Measurements from ENCODE around the gene DNLZ.
"Not testable (repeated sequence)": the region's sequence is repeated elsewhere in the genome, so short reads cannot be mapped to it uniquely, and the experiment has no call there.

The DNLZ gene

DNA sequence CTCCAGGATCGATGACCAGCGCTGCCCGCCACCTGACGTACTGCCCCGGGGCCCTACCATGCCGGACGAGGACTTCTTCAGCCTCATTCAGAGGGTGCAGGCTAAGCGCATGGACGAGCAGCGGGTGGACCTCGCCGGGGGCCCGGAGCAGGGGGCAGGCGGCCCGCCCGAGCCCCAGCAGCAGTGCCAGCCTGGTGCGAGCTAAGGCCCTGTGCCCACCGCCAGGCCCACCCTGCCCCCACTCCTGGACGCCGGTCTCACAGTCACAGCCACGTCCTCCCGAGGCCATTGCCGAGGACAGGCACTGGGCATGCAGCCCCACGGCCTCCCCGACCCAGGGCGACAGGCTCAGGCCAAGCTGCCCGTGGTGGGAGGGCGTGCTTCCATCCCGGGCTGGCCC lies 5.5 kb downstream of the DNLZ start:
- no peak for DNase-seq

DNA sequence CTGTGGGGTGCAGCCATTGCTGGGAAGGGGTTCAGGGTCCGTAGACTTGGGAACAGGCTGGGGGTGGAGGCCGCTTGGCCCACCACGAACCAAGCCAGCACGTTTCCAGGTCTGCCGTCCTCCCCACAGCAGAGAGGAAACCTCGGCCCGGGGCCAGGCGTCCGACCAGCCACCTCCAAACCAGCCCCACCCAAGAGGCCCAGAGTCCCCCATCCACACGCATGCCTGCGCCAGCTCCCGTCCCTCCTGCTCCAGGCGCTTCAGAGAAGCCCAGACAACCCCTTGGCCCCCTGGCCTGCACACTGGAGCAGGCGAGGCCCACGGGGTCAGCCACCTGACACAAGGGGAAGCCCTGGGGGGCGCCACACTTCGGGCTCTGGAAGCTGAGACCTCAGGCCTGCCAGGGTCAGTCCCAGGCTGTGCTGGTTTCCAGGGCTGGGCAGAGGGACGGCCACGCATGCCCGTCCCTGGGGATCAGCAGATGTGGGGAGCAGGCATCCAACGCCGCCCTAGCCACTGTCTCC lies 6.3 kb downstream of the DNLZ start:
- DNase-seq: no peak

DNA sequence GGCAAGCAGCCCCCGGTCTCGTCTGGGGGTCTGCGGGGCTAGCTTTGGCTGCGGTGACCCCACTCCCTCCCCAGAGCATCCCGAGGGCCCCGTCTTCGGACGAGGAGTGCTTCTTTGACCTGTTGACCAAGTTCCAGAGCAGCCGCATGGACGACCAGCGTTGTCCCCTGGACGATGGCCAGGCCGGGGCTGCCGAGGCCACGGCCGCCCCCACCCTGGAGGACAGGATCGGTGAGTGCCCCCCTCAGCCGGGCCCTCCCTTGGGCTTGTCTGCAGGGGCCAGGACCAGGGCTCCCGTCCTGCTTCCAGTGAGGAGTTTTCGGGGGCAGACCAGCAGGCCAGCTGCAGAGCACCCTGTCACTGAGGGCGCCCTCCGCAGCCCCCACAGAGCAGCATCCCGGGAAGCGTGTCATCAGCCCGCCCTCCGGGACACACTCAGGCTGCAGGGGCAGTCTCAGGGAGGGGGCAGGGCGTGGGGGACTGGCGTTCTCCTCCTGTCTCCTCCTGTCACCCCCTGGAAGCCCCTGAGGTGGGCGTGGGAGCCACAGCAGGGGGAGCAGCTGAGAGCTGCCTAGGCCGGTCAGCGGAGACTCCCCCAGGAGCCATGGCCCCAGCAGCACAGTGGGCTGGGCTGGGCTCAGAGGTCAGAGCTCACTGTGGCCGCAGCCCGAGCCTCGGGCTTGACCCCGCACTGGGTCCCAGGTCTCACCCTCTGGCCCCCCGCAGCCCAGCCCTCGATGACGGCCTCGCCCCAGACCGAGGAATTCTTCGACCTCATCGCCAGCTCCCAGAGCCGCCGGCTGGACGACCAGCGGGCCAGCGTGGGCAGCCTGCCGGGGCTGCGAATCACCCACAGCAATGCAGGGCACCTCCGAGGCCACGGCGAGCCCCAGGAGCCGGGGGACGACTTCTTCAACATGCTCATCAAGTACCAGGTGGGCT lies 7.7 kb downstream of the DNLZ start:
- DNase-seq: no peak

DNA sequence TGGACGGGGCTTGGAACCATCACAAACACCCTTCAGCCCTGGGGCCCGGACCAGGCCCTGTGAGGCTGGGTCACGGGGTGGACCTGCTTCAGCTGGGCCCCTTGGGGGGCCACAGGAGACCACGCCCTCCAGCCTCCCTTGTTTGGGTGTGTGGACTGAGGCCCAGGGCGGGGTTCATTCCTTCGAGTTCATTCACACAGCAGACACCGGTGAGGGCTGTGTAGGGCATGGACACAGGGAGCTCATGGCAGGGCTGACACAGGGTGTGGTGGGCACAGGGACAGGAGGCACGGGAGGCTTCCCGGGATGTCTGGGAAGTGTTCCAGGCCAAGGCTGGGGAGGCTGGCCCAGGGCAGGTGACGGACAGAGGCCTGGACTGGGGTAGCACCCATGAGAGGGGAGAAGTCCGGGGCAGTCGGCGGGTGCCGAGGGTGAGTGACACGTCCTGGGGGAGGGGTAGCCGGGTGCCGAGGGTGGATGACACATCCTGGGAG lies 8.9 kb downstream of the DNLZ start:
- DNase-seq: no peak

DNA sequence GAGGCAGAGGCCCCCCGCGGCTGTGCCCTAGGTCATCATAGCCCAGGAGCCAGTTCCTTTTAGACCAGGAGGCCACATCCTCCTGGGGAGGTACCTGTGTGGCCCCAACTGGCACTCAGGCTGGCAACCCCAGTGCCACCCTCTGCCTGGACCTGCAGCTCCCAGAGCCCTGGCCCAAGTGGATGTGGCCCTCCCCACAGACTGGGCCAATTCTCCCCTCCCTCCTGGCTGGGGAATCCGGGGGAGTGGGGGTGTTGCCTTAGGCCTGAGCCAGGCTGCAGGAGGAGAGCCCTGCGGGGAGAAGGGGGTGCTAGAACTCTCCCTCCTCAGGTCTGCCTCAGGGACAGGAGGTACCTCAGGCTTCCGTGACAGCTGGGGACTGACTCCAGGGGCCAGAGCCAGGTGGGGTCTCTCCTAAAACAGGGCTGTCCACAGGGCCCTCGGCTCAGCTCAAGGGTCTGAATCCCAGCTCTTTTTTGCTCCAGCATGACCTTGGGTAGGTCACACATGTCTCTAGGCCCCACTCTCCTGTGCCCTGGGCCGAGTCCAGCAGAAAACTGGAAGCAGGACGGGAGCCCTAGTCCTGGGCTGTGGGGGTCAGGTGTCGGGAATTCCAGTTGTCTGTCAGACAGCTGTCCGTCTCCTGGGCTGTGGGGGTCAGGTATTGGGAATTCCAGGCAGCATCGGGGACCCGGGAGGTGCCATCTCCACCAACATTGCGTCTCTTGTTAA lies 9.6 kb downstream of the DNLZ start:
- DNase-seq: no peak

DNA sequence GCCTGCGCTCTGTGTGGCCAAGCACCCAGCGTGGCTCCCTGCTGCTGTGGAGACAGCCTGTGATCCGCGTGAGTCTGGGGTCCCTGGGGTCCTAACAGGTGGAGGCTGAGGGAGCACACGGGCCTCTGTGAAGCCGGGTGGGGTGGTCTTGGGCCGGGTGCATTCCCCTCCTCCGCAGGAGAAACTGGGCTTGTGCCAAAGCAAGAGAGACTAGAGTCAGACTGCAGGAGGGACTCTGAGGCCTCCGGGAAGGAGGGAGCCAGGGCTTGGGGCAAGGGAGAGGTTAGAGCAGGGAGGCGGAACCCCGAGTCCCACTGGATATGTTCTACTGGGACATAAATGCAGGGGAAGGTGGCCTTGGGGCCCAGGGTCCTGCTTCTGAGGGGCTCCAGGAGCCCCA lies 10.5 kb downstream of the DNLZ start:
- no peak for DNase-seq

DNA sequence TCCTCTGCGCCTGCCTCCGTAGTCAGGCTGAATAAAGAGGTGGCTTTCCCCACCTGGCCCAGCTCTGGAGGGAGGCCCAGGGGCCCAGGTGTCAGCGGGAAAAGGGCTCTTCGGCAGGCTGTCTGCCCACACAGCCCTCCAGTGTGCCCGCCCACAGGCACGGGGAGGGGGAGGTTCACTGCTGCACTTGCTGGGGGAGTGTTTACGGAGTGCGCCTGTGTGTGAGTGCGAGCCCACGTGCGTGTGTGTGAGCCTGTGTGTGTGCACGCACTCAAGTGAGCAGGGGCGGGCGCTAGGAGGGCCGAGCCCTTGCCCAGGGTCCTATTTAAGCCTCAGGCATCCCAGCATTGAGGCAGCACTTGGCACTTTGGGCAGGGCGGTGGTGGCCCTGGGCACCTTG lies 10.9 kb downstream of the DNLZ start:
- peak; percentile 24 for DNase-seq

DNA sequence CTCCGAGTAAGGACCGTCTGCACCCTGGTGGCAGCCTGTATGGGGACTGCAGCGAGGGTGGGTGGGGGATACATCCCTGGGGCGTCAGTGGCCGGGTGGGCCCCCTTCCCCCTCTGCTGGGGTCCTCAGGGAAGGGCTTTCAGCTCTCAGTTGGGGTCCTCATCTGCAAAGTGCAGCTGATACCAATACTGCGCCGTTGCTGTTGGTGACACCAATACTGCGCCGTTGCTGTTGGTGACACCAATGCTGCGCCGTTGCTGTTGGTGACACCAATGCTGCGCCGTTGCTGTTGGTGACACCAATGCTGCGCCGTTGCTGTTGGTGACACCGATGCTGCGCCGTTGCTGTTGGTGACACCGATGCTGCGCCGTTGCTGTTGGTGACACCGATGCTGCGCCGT lies 11.7 kb downstream of the DNLZ start:
- DNase-seq: not testable (repeated sequence)

DNA sequence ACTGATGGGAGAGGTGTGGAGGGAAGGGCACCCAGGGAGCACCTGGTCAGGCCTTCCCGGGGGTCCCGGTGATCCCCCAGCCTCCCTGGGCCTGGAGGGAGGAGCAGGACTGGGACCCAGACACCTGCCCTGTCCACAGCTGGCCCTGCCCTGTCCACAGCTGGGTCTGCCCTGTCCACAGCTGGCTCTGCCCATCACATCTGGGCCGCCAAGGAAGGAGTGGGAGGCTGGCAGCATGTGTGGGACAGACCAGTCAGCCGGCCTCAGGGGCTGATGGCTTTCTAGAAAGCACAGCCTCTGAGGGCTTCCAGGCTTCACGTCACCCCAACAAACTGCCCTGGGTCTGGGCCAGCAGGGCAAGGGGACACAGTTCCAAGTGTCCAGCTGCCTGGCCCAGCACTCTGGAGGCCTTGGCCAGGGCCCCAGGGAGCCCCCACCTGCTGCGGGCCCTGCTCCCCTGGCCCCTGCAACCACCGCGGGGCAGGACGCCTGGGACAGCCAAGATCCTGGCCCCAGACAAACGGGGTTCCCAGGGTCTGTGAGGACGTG lies 12.2 kb downstream of the DNLZ start:
- no peak for DNase-seq

DNA sequence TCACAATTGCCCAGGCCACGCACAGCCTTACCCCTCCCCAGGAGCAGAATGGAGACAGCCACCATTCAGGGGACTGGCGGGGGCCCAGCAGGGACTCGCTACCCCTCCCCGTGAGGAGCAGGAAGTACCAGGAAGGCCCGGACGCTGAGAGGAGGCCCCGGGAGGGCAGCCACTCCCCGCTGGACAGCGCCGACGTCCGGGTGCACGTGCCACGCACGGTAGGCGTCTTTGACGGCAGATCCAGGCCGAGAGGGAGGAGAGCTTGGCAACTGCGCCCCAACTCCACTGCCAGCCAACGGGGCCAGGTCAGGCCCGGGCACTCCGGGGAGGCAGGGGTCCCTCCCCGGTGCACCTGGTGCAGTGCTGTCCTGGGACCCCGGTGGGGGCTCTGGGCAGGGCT lies 14.0 kb downstream of the DNLZ start:
- no peak for DNase-seq

DNA sequence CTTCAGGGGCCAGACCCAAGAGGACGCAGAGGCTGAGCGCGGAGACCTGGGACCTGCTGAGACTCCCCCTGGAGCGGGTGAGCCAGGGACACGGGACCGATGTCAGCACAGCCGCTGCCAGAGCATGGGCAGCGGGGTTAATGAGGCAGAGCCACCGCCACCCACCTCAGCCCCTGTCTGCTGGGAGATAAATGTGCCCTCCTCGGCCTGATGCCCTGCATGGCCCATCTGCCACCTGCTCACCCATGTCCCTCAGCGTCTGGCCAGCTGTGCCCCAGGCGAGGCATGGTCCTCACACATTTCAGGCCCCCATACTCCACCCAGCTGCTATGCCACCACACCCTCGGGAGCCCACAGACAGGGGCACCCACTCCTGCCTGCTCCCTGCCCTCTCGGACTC lies 14.9 kb downstream of the DNLZ start:
- no peak for DNase-seq

DNA sequence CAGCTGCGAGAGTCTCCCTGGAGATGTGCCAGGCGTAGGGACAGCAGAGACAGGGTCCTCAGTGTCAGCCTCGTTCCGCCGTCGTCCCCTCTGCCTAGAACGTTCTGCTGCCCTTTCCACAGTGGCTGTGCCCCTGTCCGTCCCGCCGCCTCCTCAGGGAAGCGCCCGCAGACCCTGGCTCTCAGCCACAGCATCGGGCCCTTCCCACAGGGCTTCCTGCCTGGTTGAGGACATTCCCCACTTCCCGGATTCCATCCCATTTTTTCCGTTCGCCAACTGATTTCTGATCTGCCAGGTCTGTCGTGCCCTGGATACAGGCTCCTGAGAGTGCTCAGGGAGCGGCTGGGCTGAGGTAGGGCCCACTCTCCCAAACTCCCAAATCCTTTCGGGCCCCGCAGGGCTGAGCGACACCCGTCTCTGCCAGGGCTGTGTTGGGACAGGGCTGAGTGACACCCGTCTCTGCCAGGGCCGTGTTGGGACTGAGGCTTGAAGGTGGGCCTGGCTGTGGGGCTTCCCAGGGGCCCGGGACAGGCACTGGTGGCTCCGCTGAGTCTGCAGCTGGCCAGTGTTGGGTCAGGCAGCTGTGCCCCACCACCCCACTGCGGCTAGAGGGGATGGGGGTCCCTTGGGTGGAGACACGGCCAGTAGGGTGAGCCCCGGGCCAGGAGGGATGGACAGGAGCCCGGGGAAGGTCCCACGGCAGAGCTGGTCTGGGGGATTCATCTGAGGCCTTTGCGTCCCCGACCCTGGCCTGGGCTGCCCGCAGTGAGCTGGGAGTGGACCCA lies 15.9 kb downstream of the DNLZ start:
- no peak for DNase-seq

DNA sequence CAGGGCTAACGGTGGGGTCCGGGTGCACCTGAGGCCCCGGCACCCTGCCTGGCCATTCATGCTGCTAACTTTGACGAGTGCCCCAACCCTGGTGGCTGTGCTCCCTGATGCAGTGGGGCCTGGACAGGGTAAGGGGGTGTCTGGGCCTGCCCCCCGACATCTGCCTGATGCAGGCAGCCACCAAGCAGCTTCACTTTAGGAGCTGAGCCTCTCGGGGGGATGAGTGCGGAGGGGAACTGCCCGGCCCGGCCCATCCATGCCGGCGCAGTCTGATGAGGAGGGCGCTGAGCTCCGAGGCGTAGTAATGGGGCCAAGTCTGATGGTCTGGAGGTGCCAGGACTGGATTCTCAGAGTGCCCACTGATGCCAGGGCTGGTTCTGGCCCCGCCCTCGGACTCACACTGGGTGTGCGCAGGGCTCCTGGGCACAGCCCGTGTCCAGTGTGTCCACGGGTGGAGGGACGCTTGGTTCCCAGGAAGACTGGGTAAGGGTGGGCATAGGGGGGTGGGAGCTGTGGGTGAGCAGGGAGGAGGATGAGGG lies 16.5 kb downstream of the DNLZ start:
- DNase-seq: no peak

DNA sequence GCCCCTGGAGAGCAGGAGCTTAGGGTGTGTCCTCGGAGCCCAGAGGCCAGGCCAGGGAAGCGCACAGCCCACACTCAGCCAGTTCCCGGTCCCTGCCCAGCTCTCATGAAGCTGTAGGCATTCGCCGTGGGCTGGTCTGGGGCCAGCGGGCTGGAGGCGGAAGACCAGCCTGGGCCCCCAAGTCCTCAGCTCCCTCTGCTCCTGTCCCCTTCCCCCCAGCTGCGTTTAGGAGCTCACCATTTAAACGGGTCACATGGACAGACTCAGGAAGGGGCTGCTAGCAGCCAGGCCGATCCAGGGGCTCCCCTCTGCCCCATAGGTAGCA lies 17.4 kb downstream of the DNLZ start:
- no peak for DNase-seq

DNA sequence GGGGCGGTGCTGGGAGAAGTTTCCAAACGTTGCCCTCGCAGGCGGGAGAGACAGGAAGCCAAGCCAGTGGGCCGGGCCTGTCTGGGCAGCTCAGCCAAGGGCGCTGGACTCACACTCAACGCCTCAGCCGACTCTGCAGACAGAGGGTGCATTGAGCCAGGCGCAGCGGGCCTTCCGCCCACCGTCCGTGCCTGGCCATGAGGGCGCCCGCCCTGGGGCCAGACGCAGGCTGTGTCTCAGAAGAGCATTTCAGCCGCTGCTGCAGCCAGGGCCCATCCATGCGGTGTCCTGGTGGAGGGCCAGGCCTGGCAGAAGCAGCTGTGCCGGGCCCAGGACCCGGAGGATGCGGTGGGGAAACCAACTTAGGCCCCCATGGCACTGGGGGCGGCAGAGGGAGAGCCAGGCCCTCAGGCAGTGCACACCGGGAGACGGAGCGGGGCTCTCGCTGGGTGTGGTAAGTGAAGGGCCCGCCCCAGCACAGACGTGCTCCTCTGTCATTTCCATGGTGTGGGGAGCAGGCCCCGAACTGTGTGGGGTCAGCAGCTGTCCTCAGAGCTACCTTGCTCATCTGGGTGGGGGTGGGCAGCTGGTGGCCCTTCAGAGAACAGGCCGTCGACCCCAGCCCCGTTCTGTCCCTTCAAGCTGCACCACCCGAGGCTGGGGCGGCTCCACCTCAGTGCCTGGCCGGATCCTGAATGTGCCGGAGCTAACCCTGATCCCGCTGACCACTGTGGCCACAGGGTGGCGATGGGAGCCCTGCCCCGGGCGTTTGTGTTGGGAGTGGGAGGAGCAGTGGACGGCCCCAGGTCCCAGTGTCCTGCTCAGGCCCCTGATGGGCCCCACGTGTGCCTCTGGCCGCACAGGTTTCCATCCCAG lies 18.0 kb downstream of the DNLZ start:
- no peak for DNase-seq

DNA sequence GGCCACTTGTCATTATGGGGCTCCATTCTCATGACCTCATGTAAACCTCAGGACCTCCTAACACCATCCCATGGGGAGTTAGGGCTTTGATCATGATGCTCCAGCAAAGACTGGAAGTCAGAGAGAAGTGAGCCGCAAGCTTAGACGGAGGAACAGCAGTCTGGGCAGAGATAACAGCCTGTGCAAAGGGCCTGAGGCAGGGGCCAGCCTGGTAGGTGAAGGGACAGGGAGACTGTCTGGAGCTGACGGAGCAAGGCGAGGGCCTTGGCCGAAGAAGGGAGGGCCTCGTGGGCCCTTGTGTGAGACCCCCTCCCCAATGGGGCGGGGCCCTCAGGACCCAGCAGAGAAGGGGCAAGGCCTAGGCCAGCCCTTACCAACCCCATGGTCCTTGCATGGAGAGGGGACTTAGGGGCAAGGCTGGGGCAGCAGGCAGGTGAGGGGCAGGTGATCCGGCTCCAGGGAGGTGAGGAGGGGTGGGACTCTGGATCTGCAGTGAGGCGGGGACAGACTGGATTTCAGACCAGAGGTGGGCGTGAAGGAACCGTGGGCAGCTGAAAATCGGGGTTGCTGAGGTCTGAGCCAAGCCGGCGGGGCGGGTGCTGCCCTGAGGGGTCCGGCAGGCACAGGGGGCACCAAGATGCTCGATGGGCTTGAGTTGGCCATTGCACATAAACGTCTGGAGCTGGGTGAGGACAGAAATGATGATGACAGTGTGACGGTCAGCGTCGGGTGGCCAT lies 18.8 kb downstream of the DNLZ start:
- DNase-seq: no peak

DNA sequence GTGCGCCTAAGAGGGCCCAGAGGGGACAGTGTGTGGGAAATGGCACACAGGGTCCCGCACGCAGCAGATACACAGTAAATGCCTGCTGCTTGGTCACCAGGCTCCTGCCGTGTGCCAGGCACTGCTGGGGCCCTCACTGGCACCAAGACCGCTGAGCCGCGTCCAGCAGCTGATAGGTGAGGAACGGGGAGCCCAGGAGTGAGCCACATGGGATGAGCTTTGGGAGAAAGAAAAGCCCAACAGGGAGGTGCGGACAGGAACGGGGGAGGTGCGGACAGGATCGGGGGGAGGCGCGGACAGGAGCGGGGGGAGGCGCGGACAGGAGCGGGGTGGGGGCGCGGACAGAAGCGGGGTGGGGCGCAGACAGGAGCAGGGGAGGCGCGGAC lies 19.7 kb downstream of the DNLZ start:
- no peak for DNase-seq

DNA sequence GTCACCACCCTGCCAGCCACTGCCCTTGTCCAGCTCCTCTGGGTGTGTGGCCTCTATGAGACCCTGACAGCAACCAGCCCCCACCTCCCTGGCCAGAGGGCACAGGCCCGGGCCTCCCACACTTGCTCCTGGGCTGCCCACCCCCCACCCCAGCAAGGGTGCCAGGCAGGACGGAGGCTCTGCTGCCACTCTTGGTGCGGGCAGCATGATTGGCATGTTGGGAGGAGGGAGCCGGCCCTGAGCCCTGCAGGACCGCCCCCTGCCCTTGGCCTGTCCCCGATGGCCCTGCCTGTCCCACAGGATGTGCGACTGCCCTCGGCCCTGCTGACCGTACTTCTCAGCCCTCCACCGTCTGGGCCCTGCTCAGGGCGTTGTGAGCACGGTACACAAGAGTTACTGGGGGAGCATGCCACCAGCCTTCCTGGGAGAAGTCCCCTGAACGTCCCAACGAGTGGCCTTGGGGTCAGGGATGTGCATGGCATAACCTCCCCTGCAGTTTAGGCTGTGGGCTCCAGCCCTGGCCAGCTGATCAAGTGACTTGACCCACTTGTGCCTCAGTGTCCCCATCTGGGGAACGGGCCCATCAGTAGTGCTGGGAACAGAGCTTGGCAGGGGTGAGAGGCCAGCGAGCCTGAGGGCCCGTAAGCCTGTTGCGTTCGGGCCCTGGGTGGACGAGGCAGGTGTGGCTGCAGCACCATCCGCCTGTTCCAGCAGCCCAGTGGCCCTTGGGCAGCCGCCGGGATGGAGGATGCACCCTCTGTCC lies 20.2 kb downstream of the DNLZ start:
- DNase-seq: no peak

DNA sequence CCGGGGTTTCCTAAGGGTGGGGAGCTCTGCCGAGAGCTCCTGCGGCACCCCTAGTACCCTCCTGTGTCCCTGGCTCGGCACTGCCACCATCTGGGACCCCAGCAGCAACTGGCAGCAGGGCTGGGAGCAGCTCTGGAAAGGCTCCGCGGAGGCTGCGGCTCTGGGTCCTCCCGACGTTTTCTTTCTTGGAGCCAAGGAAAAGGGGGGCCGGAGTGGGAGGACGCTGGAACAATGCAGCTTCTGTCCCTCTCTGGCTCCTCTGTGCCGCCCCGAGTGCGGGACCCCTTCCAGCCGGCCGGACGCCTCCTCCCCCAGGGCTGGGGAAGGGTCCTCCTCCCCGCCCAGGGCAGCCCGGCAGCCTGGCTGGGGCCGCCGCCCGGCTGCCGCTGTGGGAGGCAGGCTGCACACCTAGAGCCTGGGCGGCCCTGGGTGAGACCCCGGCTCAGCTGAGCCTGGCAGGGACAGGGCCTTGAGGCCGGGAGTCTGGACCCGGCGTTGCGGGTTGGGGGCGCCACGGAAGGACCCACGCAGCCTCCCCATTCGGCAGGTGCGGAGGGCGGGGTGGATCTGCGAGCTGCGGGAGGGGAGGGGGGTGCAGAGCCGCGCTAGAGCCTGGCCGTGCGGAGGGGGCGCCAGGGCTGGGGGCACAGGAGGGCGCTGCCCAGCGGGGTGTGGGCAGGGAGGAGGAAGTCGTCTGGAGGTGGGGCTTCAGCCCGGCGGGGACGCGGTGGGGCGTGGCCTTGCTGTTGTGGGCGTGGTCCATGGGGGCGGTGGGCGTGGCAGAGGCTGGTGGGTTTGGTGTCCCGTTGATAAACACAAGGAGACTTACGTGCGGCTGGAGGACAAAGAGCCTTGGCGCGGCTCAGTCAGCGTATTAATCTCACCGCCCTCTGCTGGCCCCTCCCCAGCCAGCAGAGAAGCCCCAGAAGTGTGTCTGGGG lies 21.1 kb downstream of the DNLZ start:
- no peak for DNase-seq

All from NCI-H2171 treated with DMSO at 0.1 percent for 48 hours (cell line).